ENCODE results near the gene TASOR2. TPM values are rescaled to one million over a fixed set of nuclear protein-coding genes. Genes with fewer than 3 reads are reported as not detected.
A peak's percentile ranks its signal among the peaks of the same experiment; 100 is the strongest.

Gene TASOR2
- total and polyA plus RNA-seq, 9 of the 15 experiments (the other 6 are each of a cell fraction or from before 2014, with no cell fraction given), result 12.7 to 75.3 (median 52.3) TPM

DNA sequence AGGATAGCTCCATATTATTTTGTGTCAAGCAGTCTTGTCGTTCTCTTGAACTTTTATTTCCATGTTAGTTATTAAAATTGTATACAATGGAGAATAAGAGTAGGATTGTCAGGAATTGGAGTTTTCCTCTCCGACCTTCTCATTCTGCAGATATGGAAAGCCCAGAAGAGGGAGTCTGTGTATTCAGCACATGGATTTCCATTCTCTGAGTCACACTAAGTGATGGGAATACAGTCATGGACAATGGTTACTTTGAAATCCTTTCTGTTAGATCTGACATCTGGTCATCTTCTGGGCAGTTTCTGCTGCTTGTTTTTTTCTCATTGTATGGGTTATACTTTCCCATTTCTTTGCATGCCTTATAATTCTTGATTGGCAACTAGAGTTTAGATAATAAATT is 5.0 kb upstream of the TASOR2 start:
- ATAC-seq (no peak), FAIRE-seq (no peak), DNase-seq (ENCODE audit: extremely low read depth in 1 of 4, low spot score in 3 of 4) (no peak)
- H3K4me1 ChIP-seq (replicated peaks in 1 of 2; ENCODE audit: control insufficient read depth in 2 of 2, insufficient read depth in 2 of 2, low read length in 2 of 2), result peaks cover 8 to 22% of the 10 kb centered on the region in 2 experiments; a peak in 4 of 5 replicates
- in situ Hi-C loops (cut with MboI) (no loop called here), intact Hi-C loops (cut with micrococcal nuclease) (no loop called here)
- no peaks in the 10 kb centered on the region for H3K27me3 ChIP-seq (ENCODE audit: control insufficient read depth in 2 of 2, insufficient read depth in 2 of 2, low read length in 2 of 2)
- no peak for TF ChIP-seq RHOXF2B (CRISPR knock-in tag; conservative IDR thresholded peaks at IDR 0.05)
- TF ChIP-seq TARDBP (IDR thresholded peaks at IDR 0.05), result no peak
- TF ChIP-seq ARNT (IDR thresholded peaks at IDR 0.05), result no peak
- TF ChIP-seq THAP12 (CRISPR knock-in tag; IDR thresholded peaks at IDR 0.05), result no peak
- TF ChIP-seq FOSL1 (tag; conservative IDR thresholded peaks at IDR 0.05), result 0 out of 2 replicates have a peak, but pooled peaks have one; percentile 27
- H3K27ac ChIP-seq (ENCODE audit: extremely low read depth, low read depth, low read length), result no peak overlapping the region
- POLR2A ChIA-PET, result interaction anchor here (0.7 to 1.2 kb wide), 2 partner anchors 8 to 16 kb away, joined by 3 read pairs; no protein-coding TSS in a partner anchor
- 0 out of 2 replicates have a peak overlapping the region, but pooled peaks have one; percentile 21 for H2AFZ ChIP-seq (ENCODE audit: low read depth, low read length)
- H3K9me3 ChIP-seq (replicated peaks; ENCODE audit: control insufficient read depth, insufficient read depth, low read depth, low read length), result peaks cover 5% of the 10 kb centered on the region
- H3K4me2 ChIP-seq (ENCODE audit: insufficient read depth, low read length), result no peak overlapping the region
- no peaks in the 10 kb centered on the region for H4K20me1 ChIP-seq (replicated peaks; ENCODE audit: control insufficient read depth, insufficient read depth, low read length)
- H3K36me3 ChIP-seq (ENCODE audit: control insufficient read depth, insufficient read depth, low read length), result no peaks in the 10 kb centered on the region
- no peak overlapping the region for H3K4me3 ChIP-seq
- no peaks in the 10 kb centered on the region for H3K79me2 ChIP-seq (ENCODE audit: control insufficient read depth, insufficient read depth, low read length)
- WGBS (ENCODE audit: insufficient coverage, low coverage, missing lambda C conversion rate), result 44% methylated on average over 2 of the region's 2 CpGs
- CTCF ChIA-PET (ENCODE audit: low intra/inter-chr PET ratio), result no interaction called here
- no peak overlapping the region for H3K9ac ChIP-seq (ENCODE audit: insufficient read depth in 1 of 2, low read depth in 2 of 2, low read length in 2 of 2)
- BruUV-seq (replicated peaks), result no TSS peak
- H3K9me1 ChIP-seq (ENCODE audit: control insufficient read depth, insufficient read depth, low read length), result no peaks in the 10 kb centered on the region

Data from K562 (cell line).